A549 (cell line): ENCODE measurements around the gene UNC13C. TPM values are rescaled to one million over a fixed set of nuclear protein-coding genes. Genes with fewer than 3 reads are reported as not detected.

Source experiments
- ATAC-seq, 2 experiments: fragments of 200-7000 bp in 1 of 2; fragments of >200 bp in 1 of 2; cut with Nextera tagmentation in 1 of 2; cut with Tn5 transposase in 1 of 2; 3 replicates each; pipeline versions ENCODE4 v1.8.0 to v1.9.1; 2018 to 2020; ENCODE audit warnings: mild to moderate bottlenecking in 1 of 2, moderate library complexity in 1 of 2
- CTCF ChIA-PET: fragments of 300-600 bp; sonication (Branson Sonifier 250); formaldehyde crosslinking; extraction: SDS; loops from one replicate; lab custom pipeline; 2021; ENCODE audit warnings: antibody characterized with exemption, inconsistent platforms; lab: Yijun Ruan, JAX
- POLR2A ChIA-PET: fragments of 350-600 bp; formaldehyde crosslinking; extraction: SDS; loops from one replicate; lab custom pipeline; 2021; ENCODE audit warnings: antibody characterized with exemption, inconsistent platforms; lab: Yijun Ruan, JAX
- DNase-seq, 2 experiments: peaks; one replicate each; pipeline versions ENCODE4 v3.0.0 to v3.0.0-alpha.2; 2011 to 2016; ENCODE audit warnings: low read depth in 1 of 2, low spot score in 1 of 2
- FAIRE-seq: peaks from 2 replicates; lab custom pipeline; 2011; peaks lifted over from hg19 to GRCh38; lab: Jason Lieb, UNC
- H3K27ac ChIP-seq, 2 experiments: fragments of >200 bp; sonication (Bioruptor Twin); formaldehyde crosslinking; 3 replicates each; pipeline ENCODE4 v1.5.1; 2016 to 2017
- H3K4me1 ChIP-seq: fragments of >200 bp; sonication (Bioruptor Twin); formaldehyde crosslinking; 3 replicates; pipeline ENCODE4 v1.6.1; 2016
- H3K4me2 ChIP-seq: fragments of >200 bp; sonication (Bioruptor Twin); formaldehyde crosslinking; 3 replicates; pipeline ENCODE4 v1.6.1; 2016
- H3K4me3 ChIP-seq: fragments of >200 bp; sonication (Bioruptor Twin); formaldehyde crosslinking; 3 replicates; pipeline ENCODE4 v1.5.1; 2016
- H3K9me3 ChIP-seq: fragments of >200 bp; sonication (Bioruptor Twin); formaldehyde crosslinking; 3 replicates; pipeline ENCODE4 v1.6.1; 2016
- CBX2 ChIP-seq: fragments of 200-600 bp; sonication (generic); IDR thresholded peaks from 2 replicates; pipeline ENCODE4 v1.6.1; 2016; ENCODE audit warnings: low read depth, mild to moderate bottlenecking, borderline replicate concordance
- CBX8 ChIP-seq: fragments of 200-600 bp; sonication (generic); IDR thresholded peaks from 2 replicates; pipeline ENCODE4 v1.6.1; 2016
- HDAC2 ChIP-seq: fragments of 200-600 bp; sonication (generic); IDR thresholded peaks from 2 replicates; pipeline ENCODE4 v1.6.1; 2016
- HEYL ChIP-seq: fragments of 250-450 bp; sonication (Bioruptor Pico); IDR thresholded peaks from 2 replicates; pipeline ENCODE4 v1.8.0; 2021; ENCODE audit warnings: mild to moderate bottlenecking, moderate library complexity
- HOXB5 ChIP-seq: fragments of 250-450 bp; sonication (Bioruptor Pico); IDR thresholded peaks from 2 replicates; pipeline ENCODE4 v1.5.0; 2020; ENCODE audit warnings: mild to moderate bottlenecking, moderate library complexity
- JUN ChIP-seq, 2 experiments: fragments of >200 bp; sonication (Bioruptor Twin); formaldehyde crosslinking; IDR thresholded peaks; 2 replicates in 1 of 2; 3 replicates in 1 of 2; pipeline ENCODE4 v1.6.1; 2016 to 2017
- MAZ ChIP-seq: fragments of 150-350 bp; IDR thresholded peaks from 2 replicates; pipeline ENCODE4 v1.6.1; 2014; ENCODE audit warnings: antibody characterized with exemption, low read depth, low read length, borderline replicate concordance
- NPAS2 ChIP-seq: fragments of 250-450 bp; sonication (Bioruptor Pico); IDR thresholded peaks from 2 replicates; pipeline ENCODE4 v1.8.0; 2022; ENCODE audit warnings: mild to moderate bottlenecking, moderate library complexity, borderline replicate concordance
- PHF8 ChIP-seq: fragments of 200-600 bp; sonication (generic); IDR thresholded peaks from 2 replicates; pipeline ENCODE4 v1.6.1; 2016; ENCODE audit warnings: low read depth, mild to moderate bottlenecking, antibody characterized with exemption, moderate library complexity, borderline replicate concordance
- POLR2AphosphoS2 ChIP-seq: conservative IDR thresholded peaks from 2 replicates; pipeline ENCODE4 v1.6.1; 2012; ENCODE audit warnings: low read length, improper control_type of control experiment, inconsistent platforms
- RARB ChIP-seq: fragments of 250-450 bp; sonication (Bioruptor Pico); IDR thresholded peaks from 2 replicates; pipeline ENCODE4 v1.8.0; 2021; ENCODE audit warnings: mild to moderate bottlenecking, moderate library complexity
- SMC3 ChIP-seq: fragments of >200 bp; sonication (Bioruptor Twin); formaldehyde crosslinking; IDR thresholded peaks from 3 replicates; pipeline ENCODE4 v1.6.1; 2018; ENCODE audit warnings: inconsistent platforms
- TP53 ChIP-seq: fragments of 250-450 bp; sonication (Bioruptor Pico); IDR thresholded peaks from 2 replicates; pipeline ENCODE4 v1.5.0; 2021; ENCODE audit warnings: mild to moderate bottlenecking, moderate library complexity
- ZFP36 ChIP-seq: fragments of 450-650 bp; IDR thresholded peaks from 2 replicates; pipeline ENCODE4 v1.6.1; 2014; ENCODE audit warnings: borderline replicate concordance; ENCODE audit not compliant: partially characterized antibody
- WGBS: methylation state at CpG from one replicate; pipeline ENCODE4 v1.1.6; 2017; ENCODE audit errors: missing lambda C conversion rate; 5-methylcytosine and 5-hydroxymethylcytosine counted together
- polyA plus RNA-seq, 4 experiments: library from polyadenylated mRNA; depleted of rRNA in 3 of 4; stranded (reverse); fragments of >200 nt; fragmentation: RNase III in 1 of 4; extraction: RNeasy Plus Mini Kit Qiagen cat#74134 plus additional on column Dnase treatment in 1 of 4; gene quantifications; 2 replicates in 3 of 4; 3 replicates in 1 of 4; pipeline ENCODE4 v1.2.3, GENCODE V29; 2011 to 2017
- TF ChIP-seq, protein P1 (sequence below): fragments of >200 bp; sonication (Bioruptor Twin); formaldehyde crosslinking; IDR thresholded peaks from 2 replicates; pipeline ENCODE4 v1.6.1; 2016
- TF ChIP-seq, protein P2 (sequence below): fragments of 200-600 bp; sonication (generic); IDR thresholded peaks from 2 replicates; pipeline ENCODE4 v1.6.1; 2016; ENCODE audit warnings: antibody characterized with exemption, mild to moderate bottlenecking, moderate library complexity

Gene UNC13C
- polyA plus RNA-seq, 2 of the 4 experiments (the other 2 are of a cell fraction), result 0.01 to 0.04 TPM

DNA sequence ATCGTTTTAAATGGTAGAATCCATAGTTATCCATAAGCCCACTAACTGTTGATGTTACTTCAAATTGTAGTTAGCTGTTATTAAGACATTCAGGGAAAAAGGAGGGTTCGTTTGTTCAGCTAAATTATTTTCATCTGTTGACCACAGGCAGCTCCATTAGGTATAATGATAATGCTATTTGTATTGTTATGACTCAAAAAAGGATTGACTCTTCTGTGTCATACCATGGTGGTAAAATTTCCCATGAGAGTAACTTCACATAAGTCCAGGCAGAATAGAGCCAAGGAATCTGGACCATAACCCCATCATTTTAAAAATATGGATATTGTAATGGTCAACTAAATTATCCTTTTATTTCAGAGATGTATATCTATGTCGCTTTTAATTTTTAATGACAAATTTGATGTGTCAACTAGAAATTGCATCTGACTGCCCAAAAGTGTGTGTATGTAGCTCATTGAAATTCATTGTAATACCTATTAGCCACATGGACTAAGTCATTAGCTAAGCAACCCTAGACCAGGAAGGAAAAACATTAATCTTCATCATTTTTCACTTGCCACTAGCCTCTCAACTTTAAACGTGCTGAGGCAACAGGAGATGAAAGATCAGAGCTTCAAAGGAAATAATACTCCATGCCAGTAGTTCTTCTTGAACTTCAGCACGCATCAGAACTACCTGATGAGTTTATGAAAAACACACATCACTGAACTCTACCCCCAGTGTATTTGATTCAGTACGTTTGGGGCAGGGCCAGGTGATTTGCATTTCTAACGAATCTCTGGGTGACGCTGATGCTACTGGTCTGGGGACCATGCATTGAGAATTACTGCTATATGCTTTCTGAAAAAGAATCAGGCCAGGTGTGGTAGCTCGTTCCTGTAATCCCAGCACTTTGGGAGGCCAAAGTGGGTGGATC is 537.7 kb downstream of the UNC13C start:
- DNase-seq, result no peak
- Histone ChIP-seq H3K4me3 (no peak overlapping the region), H3K9me3 (no peaks in the 10 kb centered on the region), H3K27ac (no peak overlapping the region), H3K4me1 (no peaks in the 10 kb centered on the region), H3K4me2 (no peak overlapping the region)
- POLR2A ChIA-PET, result no interaction called here
- ATAC-seq, result no peak
- no peak for TF ChIP-seq NPAS2 (CRISPR knock-in tag)
- TF ChIP-seq TP53 (CRISPR knock-in tag), result no peak
- TF ChIP-seq JUN (IDR thresholded peaks at IDR 0.05), result no peak
- TF ChIP-seq, protein P1, sequence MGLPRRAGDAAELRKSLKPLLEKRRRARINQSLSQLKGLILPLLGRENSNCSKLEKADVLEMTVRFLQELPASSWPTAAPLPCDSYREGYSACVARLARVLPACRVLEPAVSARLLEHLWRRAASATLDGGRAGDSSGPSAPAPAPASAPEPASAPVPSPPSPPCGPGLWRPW, result no peak
- TF ChIP-seq HEYL, result no peak
- TF ChIP-seq HOXB5 (CRISPR knock-in tag), result no peak
- TF ChIP-seq RARB, result no peak
- TF ChIP-seq, protein P2, sequence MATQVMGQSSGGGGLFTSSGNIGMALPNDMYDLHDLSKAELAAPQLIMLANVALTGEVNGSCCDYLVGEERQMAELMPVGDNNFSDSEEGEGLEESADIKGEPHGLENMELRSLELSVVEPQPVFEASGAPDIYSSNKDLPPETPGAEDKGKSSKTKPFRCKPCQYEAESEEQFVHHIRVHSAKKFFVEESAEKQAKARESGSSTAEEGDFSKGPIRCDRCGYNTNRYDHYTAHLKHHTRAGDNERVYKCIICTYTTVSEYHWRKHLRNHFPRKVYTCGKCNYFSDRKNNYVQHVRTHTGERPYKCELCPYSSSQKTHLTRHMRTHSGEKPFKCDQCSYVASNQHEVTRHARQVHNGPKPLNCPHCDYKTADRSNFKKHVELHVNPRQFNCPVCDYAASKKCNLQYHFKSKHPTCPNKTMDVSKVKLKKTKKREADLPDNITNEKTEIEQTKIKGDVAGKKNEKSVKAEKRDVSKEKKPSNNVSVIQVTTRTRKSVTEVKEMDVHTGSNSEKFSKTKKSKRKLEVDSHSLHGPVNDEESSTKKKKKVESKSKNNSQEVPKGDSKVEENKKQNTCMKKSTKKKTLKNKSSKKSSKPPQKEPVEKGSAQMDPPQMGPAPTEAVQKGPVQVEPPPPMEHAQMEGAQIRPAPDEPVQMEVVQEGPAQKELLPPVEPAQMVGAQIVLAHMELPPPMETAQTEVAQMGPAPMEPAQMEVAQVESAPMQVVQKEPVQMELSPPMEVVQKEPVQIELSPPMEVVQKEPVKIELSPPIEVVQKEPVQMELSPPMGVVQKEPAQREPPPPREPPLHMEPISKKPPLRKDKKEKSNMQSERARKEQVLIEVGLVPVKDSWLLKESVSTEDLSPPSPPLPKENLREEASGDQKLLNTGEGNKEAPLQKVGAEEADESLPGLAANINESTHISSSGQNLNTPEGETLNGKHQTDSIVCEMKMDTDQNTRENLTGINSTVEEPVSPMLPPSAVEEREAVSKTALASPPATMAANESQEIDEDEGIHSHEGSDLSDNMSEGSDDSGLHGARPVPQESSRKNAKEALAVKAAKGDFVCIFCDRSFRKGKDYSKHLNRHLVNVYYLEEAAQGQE, result no peak
- WGBS, result 5% methylated on average over 9 of the region's 9 CpGs
- no peak for FAIRE-seq
- CTCF ChIA-PET, result no interaction called here

DNA sequence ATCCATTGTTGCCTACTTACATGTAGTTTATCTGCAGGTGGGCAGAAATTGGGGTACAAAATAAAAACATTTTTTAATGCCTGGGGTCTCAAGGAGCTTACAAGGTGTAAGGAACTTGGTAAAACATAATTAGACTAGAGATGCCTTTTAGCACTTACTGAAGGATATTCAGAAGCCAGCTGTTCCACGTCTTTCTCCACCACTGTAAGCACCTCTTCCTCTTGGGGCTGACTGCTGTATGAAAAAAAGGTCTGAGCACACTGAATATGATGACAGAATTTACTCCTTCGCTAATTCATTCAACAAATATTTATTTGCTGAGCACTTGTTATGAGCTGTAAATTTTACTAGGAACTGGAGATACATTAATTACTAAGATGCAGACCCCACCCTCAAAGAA is 539.1 kb downstream of the UNC13C start:
- no peak for FAIRE-seq
- no peak for ATAC-seq
- H3K27ac ChIP-seq, result no peak overlapping the region
- WGBS, result 0% methylated on average over 2 of the region's 2 CpGs
- POLR2A ChIA-PET, result no interaction called here
- DNase-seq, result no peak
- CTCF ChIA-PET, result no interaction called here
- H3K4me2 ChIP-seq, result no peak overlapping the region
- TF ChIP-seq PHF8, result no peak
- no peak for TF ChIP-seq ZFP36
- no peak for TF ChIP-seq POLR2AphosphoS2
- TF ChIP-seq TP53 (CRISPR knock-in tag), result no peak
- TF ChIP-seq CBX8, result no peak
- TF ChIP-seq CBX2, result no peak
- TF ChIP-seq HDAC2, result no peak
- no peaks in the 10 kb centered on the region for H3K4me1 ChIP-seq
- no peak overlapping the region for H3K4me3 ChIP-seq
- no peaks in the 10 kb centered on the region for H3K9me3 ChIP-seq

DNA sequence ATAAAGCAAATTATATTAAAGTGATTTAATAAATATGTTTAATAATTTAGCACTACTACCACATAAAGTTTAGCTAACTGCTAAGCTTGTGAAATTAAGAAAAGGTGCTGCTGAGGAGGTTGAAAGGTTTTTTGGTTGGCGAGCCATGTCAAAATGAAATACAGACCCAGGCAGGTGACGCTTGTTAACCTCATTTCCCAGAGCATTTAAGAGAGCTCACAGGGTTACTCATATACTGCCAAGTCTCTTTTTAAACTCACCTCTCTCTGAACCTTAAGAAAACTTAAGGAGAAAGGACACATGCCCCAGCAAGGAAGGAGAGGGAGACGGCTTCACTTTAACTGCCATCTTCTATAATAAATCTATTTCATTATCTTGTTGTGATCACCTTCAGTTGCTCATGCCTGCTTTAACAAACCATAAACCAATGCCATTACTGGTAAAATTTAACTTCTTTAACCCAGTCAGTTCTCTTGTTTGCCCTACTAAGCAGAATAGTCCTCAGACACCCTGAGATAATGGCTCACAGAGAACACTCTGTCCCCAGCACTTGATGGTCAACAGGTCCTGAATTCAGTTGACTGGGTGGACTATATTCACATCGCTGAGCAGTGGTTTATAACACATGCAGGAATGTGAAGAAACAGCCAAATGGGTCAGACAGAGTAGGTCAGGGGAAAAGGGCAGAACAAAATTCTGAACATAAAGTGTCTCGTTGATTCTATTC is 540.1 kb downstream of the UNC13C start:
- ChIA-PET POLR2A (no interaction called here), CTCF (no interaction called here)
- Histone ChIP-seq H3K4me1 (no peaks in the 10 kb centered on the region), H3K4me3 (no peak overlapping the region), H3K9me3 (no peaks in the 10 kb centered on the region), H3K27ac (no peak overlapping the region), H3K4me2 (no peak overlapping the region)
- WGBS, result 7% methylated on average over 5 of the region's 5 CpGs
- DNase-seq, result no peak
- TF ChIP-seq SMC3 (no peak), MAZ (no peak), RARB (no peak), ZFP36 (no peak), HDAC2 (no peak)
- FAIRE-seq, result no peak
- no peak for ATAC-seq
